Cardiac fibroblast (primary cell): ENCODE data around the gene EGFR.

Experiments used
- DNase-seq, 2 donors: peaks; one replicate each; pipeline versions ENCODE4 v3.0.0 to v3.0.0-alpha.2; 2010; ENCODE audit warnings: low read depth in 2 of 2
- H3K4me3 ChIP-seq, 2 donors: replicated peaks in 1 of 2; 1 replicate in 1 of 2; 2 replicates in 1 of 2; pipeline ENCODE4 v1.5.1; 2011; ENCODE audit warnings: low read depth in 2 of 2, low read length in 2 of 2, mild to moderate bottlenecking in 2 of 2, moderate library complexity in 1 of 2
- TF ChIP-seq, protein P1 (sequence below): IDR thresholded peaks from one replicate; pipeline ENCODE4 v1.5.1; 2011; ENCODE audit warnings: low read depth, mild to moderate bottlenecking, low read length, inconsistent platforms

EGFR gene

DNA sequence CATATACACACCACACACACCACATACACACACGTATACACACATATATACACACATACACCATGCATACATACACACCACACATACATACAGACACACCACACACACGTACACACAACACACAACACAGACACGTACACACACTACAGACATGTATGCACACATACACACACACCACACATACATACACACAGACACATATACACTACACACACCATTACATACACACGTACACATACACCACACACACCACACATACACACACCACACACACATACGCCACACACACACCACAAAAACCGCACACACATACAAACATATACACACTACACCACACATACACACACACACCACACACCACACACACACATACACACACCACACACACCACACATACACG, 184.5 kb downstream of the EGFR start:
- TF ChIP-seq, protein P1, sequence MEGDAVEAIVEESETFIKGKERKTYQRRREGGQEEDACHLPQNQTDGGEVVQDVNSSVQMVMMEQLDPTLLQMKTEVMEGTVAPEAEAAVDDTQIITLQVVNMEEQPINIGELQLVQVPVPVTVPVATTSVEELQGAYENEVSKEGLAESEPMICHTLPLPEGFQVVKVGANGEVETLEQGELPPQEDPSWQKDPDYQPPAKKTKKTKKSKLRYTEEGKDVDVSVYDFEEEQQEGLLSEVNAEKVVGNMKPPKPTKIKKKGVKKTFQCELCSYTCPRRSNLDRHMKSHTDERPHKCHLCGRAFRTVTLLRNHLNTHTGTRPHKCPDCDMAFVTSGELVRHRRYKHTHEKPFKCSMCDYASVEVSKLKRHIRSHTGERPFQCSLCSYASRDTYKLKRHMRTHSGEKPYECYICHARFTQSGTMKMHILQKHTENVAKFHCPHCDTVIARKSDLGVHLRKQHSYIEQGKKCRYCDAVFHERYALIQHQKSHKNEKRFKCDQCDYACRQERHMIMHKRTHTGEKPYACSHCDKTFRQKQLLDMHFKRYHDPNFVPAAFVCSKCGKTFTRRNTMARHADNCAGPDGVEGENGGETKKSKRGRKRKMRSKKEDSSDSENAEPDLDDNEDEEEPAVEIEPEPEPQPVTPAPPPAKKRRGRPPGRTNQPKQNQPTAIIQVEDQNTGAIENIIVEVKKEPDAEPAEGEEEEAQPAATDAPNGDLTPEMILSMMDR, result no peak
- H3K4me3 ChIP-seq, result no peak overlapping the region
- no peak for DNase-seq

DNA sequence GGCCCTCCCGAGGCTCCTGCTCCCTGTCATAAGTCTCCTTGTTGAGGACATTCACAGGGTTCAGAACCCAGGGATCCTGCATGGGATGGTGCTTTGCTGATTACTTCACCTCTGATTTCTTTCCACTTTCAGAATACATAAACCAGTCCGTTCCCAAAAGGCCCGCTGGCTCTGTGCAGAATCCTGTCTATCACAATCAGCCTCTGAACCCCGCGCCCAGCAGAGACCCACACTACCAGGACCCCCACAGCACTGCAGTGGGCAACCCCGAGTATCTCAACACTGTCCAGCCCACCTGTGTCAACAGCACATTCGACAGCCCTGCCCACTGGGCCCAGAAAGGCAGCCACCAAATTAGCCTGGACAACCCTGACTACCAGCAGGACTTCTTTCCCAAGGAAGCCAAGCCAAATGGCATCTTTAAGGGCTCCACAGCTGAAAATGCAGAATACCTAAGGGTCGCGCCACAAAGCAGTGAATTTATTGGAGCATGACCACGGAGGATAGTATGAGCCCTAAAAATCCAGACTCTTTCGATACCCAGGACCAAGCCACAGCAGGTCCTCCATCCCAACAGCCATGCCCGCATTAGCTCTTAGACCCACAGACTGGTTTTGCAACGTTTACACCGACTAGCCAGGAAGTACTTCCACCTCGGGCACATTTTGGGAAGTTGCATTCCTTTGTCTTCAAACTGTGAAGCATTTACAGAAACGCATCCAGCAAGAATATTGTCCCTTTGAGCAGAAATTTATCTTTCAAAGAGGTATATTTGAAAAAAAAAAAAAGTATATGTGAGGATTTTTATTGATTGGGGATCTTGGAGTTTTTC, 186.5 kb downstream of the EGFR start:
- H3K4me3 ChIP-seq, result no peak overlapping the region
- no peak for DNase-seq
- TF ChIP-seq, protein P1, result no peak

GRCh38 chr7:55206235-55207029, 187.6 kb downstream of the EGFR start:
- peak in 1 of 2 donors; percentile 38 for DNase-seq
- no peak overlapping the region for H3K4me3 ChIP-seq
- TF ChIP-seq, protein P1, result no peak

DNA sequence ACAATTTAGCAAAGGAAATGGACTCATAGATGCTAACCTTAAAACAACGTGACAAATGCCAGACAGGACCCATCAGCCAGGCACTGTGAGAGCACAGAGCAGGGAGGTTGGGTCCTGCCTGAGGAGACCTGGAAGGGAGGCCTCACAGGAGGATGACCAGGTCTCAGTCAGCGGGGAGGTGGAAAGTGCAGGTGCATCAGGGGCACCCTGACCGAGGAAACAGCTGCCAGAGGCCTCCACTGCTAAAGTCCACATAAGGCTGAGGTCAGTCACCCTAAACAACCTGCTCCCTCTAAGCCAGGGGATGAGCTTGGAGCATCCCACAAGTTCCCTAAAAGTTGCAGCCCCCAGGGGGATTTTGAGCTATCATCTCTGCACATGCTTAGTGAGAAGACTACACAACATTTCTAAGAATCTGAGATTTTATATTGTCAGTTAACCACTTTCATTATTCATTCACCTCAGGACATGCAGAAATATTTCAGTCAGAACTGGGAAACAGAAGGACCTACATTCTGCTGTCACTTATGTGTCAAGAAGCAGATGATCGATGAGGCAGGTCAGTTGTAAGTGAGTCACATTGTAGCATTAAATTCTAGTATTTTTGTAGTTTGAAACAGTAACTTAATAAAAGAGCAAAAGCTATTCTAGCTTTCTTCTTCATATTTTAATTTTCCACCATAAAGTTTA, 188.8 kb downstream of the EGFR start:
- DNase-seq, result no peak
- TF ChIP-seq, protein P1, result no peak
- no peak overlapping the region for H3K4me3 ChIP-seq

DNA sequence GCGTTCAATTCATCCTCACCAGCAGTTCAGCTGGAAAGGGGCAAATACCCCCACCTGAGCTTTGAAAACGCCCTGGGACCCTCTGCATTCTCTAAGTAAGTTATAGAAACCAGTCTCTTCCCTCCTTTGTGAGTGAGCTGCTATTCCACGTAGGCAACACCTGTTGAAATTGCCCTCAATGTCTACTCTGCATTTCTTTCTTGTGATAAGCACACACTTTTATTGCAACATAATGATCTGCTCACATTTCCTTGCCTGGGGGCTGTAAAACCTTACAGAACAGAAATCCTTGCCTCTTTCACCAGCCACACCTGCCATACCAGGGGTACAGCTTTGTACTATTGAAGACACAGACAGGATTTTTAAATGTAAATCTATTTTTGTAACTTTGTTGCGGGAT, 190.5 kb downstream of the EGFR start:
- no peak overlapping the region for H3K4me3 ChIP-seq
- DNase-seq, result no peak
- TF ChIP-seq, protein P1, result no peak

- no peak for DNase-seq
- TF ChIP-seq, protein P1, result no peak
- H3K4me3 ChIP-seq, result no peak overlapping the region
These were observed 191.4 kb downstream of the EGFR start for GRCh38 chr7:55210176-55210575.
